D721Med (cell line): ENCODE measurements around the gene CDH9.

Experiments used
- DNase-seq: peaks from one replicate; pipeline ENCODE4 v3.0.0; 2011; ENCODE audit warnings: low spot score; ENCODE audit not compliant: insufficient read length
- FAIRE-seq: peaks from 2 replicates; lab custom pipeline; 2011; peaks lifted over from hg19 to GRCh38; lab: Jason Lieb, UNC
- CTCF ChIP-seq: IDR thresholded peaks from 2 replicates; pipeline ENCODE4 v1.5.1; 2012; ENCODE audit warnings: mild to moderate bottlenecking, control low read depth; ENCODE audit not compliant: insufficient read depth; ENCODE audit errors: missing control alignments

Gene CDH9

GRCh38 chr5:26903469-26903868 is 134.9 kb downstream of the CDH9 start:
- FAIRE-seq: no peak
- no peak for TF ChIP-seq CTCF
- DNase-seq: no peak

- no peak for TF ChIP-seq CTCF
- FAIRE-seq: no peak
- DNase-seq: no peak
These were observed 143.6 kb downstream of the CDH9 start for GRCh38 chr5:26894719-26895263.

- FAIRE-seq: no peak
These were observed 145.3 kb downstream of the CDH9 start for GRCh38 chr5:26893078-26893477.

GRCh38 chr5:26889815-26890214 is 148.6 kb downstream of the CDH9 start:
- no peak for FAIRE-seq
- DNase-seq: no peak
- no peak for TF ChIP-seq CTCF

More at GRCh38 chr5:26893078-26893477, 145.3 kb downstream of the CDH9 start:
- DNase-seq: no peak
- TF ChIP-seq CTCF: no peak

- no peak for DNase-seq
- TF ChIP-seq CTCF: no peak
- FAIRE-seq: no peak
These were observed 153.9 kb downstream of the CDH9 start for GRCh38 chr5:26884481-26884880.

GRCh38 chr5:26883375-26883774 is 155.0 kb downstream of the CDH9 start:
- no peak for TF ChIP-seq CTCF
- no peak for FAIRE-seq

GRCh38 chr5:26881901-26882300 is 156.5 kb downstream of the CDH9 start:
- no peak for DNase-seq
- TF ChIP-seq CTCF: no peak
- no peak for FAIRE-seq

More at GRCh38 chr5:26883375-26883774, 155.0 kb downstream of the CDH9 start:
- DNase-seq: no peak
